GM20431 (cell line): ENCODE data around the gene FSTL4.
"Not testable (repeated sequence)": the region's sequence is repeated elsewhere in the genome, so short reads cannot be mapped to it uniquely, and the experiment has no call there.

Experiments used
- in situ Hi-C: fragments of 300-500 bp; cut with MseI, MboI; formaldehyde crosslinking; loops from one replicate; pipeline ENCODE4 v1.15.0; 2020; ENCODE audit warnings: low sequenced_read_pairs; ENCODE audit not compliant: unreplicated experiment

Gene FSTL4

DNA sequence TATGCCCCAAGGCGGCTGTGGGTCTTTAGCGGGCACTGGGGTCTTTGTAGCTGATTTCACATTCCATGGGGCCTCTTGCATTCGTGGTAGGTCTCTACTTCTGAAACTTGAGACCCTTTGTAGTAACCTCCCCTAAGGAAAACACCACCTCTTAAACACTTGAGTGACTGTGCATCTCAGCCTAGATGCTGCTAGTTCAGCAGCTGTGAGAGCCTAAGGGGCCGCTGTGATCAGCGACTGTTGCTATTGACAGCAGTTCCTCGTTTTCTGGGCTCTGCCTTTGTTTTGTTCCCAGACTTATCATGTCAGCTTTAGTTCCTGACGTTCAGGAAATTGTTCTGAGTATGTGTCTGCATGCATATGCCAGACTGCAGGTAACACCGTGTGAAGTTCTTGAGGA, 389.4 kb downstream of the FSTL4 start:
- in situ Hi-C loops = no loop called here

DNA sequence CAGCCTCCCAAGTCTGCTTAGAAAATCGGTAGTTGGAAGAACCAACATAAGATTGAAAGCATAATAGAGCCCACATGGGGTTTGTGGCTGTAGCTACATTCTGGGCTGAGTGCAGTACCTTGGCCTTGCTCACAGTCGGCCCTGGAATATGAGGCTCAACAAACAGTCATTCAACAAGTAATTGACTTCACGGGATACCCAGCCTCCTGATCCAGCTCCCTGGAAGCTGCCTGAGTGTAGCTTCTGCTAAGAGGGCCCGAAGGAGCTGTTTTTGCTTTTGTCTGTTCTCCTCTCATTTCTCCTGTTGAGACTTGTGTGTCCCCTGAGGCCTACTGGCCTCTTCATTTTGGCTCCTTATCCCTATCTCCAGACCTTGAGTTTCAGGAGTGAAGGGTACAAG, 389.8 kb downstream of the FSTL4 start:
- in situ Hi-C loops = no loop called here

DNA sequence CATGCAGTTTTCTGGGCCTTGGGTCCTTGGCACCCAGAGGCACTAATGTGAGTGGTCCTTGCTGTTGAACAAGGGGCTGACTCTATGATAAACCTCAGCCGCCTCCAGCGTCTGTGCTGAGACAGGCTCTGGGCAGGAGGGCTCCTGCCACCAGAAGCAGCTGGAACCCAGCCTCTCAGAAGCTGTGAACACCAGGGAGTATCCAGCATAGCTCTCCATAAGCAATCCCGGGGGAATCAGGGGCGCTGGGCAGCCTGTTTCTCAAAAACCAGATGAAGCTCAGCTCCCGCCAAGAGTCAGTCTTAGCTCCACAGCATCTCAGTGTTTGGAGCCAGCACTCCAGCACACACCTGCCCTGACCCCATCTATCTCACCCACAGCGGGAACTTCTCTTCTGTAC, 390.3 kb downstream of the FSTL4 start:
- in situ Hi-C loops = no loop called here

DNA sequence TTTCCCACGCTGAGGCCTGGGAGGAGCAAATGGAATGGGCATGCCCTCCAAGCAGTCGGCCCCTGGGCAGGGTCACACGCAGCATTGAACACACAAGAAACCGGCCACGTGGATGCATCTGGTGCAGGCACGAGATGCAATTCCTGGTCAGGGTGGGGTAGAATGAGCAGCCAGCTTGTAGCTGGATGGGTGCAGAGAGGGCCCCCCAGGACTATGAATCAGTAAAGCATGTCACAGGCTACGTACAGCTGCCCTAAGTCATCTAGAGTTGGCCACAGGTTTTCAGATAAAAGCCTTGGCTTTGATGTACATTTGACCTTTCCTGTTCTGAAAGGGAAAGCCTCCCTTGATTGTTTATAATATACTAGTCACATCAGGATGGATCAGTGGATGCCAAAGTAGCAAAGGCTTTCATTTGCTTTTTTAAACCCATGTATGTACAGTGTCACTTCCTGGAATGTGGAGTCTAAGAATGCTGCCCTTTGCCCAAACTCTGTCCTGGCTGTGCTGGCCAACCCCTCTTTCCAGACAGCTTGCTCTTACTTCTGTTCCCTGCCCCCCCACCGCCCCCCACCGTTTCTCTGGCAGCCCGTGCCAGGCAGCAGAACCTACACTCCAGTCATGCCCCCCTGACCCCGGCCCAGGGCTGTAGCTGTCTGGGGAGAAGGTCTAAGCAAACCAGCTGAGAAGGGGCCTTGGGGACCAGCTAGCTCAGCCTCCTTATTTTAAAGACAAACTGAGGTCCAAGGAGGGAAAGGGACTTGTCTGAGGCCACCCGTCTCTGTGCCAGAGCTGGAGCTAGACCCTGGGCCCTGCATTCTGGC, 391.3 kb downstream of the FSTL4 start:
- in situ Hi-C loops = no loop called here

DNA sequence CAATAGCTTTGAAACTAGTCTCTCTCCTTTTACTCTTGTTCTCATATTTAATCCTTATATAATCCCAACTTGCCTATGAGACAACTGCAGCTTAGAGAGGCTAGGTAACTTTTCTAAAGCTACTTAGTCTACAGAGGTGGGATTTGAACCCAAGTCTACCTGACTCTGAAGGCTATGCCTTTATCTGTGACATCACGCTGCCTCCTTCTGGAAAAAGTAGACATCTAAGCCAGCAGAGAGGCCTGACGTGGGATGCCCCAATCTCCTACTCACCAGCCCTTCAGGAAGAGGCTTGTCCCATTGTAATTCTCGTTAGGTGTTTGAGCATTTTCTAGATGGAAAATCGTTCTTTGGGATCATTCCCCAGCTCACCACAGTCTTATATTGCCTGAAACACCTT, 393.0 kb downstream of the FSTL4 start:
- in situ Hi-C loops = no loop called here

DNA sequence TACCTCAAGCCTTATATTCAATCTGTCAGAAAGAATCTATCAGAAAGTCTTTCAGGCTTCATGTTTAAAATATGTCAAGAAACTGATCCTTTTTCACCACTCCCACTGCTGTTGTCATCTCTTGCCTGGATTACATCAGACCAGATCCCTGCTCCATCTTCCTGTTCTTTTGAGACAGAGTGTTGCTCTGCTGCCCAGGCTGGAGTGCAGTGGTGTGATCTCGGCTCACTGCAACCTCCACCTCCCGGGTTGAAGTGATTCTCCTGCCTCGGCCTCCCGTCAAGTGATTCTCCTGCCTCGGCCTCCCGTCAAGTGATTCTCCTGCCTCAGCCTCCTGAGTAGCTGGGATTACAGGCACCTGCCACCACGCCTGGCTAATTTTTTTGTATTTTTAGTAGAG, 396.2 kb downstream of the FSTL4 start:
- in situ Hi-C loops = not testable (repeated sequence)

DNA sequence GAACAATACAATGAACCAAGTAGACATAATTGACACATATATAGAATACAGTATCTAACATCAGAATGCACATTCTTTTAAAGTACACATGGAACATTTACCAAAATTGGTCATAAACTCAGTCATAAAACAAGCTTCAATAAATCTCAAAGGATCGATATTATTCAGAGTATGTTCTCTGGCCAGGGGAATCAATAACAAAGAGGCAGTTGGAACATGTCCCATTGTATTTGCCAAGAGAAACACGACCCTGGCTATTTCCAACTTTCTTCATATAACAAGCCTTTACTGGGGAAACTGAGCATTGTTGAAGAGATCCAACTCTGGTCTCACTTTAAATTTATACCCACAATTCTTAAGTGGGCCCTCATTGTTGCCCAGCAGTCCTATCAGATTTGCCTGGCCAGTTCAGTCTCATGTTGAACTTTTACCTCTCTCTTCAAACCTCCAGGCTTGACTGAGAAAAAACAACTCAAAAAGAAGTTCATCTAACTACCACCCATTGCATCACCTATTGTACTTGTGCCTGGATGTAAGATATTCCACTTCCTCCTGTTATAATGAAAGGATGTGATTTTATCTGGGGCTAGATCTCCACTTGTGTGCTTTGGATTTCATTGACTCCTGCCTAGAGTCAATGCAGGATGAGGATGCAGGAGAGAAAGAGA, 398.1 kb downstream of the FSTL4 start:
- in situ Hi-C loops = no loop called here

DNA sequence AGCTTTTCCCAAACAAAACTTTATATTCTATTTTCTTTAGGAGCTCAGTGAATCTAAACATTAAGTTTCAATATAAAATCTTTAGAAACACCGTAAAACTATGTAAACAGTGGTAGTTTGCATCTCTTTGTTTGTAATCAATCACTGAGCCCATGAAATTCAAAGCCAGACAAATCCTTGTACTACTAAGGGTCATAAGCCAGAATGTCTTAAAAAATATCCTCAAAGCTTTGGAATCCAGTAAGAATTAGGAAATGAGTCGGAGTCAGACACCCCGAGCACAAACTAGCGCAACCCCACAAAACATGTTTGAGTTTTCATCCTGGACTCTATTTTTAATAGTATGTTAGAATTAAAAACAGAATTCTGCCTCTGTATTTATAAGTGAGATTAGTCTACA, 406.7 kb downstream of the FSTL4 start:
- in situ Hi-C loops = no loop called here

DNA sequence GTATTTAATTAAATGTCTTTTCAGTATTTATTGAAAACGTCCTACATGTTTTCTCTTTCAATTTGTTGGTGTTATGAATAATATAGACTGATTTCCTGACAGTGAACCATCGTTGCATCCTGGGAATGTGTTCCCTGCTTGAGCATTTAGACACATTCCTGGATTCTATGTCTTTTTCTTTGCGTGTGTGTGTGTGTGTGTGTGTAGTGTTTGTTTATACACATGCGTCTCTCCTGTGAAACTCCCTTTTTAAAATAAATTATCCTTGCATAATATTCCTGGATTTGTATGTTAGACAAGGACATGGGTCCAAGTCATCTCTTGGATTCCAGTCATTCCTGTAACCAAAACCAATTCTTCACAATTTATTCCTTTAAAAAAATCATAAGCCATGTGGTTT, 407.1 kb downstream of the FSTL4 start:
- in situ Hi-C loops = no loop called here

DNA sequence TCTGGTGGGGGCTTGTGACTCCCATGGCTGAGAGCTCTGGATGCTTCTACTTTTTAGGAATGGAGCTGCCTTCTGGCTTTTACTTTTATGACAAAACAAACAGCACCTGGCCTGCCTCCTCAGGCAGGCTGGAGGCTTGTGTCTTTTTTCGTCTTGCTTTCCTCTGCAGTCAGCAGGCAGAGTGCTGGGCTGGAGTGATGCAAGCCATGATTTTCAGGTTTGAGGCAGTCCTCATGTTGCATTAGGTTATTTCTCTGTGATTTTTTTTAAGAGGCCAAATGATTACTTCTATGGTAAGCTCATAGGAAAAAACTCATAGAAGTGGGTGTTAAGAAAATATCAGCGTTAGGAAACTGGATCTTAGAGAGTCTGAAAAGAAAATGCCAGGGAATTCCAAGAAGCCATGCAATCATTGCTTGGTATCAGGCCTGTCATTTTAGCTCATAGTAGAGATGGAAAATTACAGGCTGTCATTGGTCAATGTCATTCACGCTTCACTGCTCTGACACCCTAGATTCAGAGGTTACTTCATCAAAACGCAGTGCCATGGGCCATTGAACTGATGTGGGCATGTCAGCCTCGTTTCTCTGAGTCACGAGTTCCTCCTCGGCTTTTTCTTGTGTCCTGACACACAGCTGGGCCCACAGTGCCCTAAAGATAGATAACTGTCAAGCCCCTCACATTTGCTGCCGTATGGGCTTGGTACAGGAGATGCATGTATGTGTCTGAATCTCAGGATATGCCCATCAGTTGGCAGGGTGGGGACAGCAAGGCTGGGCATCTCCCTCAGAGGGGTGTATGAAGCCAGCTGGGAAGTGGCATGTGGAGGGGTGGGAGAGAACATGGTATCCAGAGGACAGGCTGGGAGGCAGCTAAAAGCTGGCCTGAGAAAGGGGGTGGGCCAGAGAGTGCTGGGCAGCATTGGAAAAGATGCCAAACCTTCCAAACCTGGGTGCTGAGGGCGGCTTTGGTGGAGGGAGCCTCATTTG, 408.7 kb downstream of the FSTL4 start:
- in situ Hi-C loops = no loop called here

DNA sequence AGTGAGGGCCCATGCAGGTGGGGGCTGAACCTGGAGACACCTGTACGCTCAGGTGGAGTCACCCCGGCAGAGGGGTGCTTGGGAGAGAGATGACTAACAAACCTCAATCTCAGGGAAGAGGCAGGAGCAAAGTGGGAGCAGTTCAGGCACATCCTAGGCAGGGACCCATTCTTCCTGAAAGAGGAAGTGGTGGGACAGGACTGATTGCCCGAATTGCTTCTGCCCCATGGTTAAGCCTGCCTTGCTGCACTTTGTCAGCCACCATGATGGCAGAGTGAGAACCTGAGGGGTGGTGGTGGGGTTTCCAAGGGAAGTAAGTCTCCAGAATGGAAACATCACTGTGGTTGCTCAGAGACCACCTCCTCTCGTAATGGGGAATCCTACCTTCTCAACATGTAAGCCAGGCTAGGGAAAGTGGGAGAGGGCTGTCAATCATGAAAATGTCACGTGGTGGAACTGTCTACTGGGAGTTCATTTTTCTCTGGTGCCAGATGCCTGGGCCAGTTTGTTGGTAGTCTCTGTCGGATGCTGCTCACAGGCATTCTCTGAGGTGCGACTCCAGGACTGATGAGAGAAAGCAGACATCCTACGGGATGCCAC, 410.2 kb downstream of the FSTL4 start:
- in situ Hi-C loops = no loop called here

DNA sequence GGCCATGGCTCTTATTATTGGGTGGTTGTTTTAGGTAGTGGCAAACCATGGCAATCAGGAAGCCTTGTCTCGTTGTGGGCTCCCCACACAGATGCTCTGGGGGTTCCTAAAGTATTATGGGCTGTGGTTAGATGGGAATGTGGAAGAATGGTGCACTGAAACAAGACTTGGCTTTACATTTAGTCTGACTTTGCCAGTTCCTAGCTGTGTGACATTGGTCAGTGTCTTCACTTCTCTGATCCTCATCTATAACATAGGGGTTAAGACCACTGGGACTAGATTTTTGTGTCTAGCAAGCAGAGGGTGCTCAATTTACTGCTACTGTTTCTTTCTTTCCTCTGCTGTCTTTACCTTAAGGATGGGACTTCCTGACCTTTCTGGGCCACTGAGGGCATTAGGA, 411.0 kb downstream of the FSTL4 start:
- in situ Hi-C loops = no loop called here

DNA sequence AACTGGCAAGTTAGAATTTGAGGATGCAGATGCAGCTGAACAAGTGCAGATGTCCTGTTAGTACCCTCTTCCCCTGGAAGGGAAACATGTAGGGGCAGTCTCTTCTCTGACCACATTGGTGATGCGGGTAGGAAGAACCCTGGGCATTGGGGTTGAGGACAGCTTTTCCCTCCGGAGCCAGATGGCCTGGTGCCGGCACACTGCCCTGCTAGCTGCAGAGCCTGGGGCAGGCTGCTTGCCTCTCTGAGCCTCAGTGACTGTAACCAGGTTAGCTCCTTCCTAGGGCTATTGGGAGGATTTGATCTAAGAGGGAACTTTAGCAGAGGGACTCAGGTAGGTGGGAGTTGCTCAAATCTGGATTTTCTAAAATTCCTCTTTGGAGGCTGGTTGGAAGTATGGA, 412.1 kb downstream of the FSTL4 start:
- in situ Hi-C loops = no loop called here

DNA sequence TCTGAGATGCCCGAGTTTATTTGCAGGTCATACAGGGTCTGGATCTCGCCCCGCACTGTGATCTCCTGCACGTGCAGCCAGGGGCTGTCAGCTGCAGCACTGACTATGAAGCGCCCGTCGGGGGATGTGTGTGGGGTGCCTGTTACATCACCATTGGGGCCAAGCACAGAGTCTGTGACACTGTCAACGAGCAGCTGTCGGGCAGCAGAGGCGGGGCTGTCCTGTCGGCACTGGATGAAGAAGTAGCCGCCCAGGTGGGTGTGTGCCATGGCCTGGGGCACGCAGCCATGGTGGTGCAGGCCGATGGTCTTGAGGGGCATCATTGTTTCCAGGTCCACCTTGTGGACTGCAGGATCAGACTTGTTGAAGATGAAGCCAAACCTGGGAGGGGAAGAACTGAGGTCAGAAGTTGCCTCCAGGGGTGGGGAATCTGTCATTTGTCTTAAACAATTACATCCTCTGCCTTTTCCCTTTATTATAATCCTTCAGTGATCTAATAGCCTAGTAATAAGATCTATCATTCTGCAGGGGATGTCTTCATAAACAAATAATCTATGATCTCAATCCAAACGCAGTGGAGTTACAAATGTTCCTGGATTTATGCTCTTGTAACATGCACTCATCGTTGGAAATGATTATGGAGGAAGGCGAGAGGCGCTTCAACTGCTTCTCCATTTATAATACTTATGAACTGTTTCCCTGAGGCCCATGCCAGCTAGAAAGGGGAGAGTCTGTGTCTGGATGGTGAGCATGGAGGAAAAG, 412.7 kb downstream of the FSTL4 start:
- in situ Hi-C loops = no loop called here

DNA sequence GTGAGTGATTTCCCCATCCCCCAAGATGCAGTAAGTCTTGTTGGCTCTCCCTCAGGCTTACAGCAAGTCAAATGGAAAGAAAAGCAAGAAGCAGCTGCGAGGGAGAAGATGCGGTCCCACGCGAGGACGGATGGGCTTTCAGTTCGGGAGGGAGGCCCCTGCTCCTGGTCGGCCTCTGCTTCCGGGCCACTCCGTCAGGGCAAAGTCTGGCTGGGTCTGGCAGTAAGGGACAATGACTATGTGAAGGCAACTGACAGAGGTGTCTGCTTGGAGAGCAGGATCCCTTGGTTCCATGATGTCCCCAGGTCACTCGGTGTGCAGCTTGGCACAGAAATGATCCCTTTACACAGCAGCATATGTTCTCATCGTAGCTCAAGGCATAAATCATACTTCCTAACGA, 413.8 kb downstream of the FSTL4 start:
- in situ Hi-C loops = no loop called here

DNA sequence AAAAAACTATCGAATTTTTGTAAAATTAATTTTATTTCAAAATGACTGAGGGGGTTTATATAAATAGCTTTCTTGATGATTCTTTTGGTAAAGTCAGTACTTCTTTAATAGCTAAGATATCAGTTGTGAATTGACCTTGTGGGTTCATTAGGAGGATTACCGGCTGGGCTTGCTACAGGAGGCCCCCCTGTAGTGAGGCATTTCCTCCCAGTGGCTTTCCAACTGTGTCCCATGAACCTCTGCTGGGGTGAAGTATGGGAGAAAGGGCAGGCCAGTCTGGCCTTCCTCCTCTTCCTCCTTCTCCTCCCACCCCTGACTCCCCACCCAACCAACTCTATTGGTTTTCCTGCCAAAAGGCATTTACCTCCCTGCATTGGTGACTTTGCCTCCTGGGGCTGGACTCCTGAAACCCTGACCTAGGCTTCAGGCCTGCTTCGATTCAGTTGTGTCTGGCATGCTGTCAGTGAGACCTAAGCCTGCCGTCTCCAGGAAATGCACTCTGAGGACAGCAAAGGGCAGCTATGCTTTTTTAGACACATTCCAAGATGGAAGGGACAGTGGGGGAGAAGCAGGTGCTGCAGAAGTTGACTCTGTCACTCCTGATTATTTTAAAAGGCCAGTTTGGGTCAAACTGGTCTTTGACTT, 415.8 kb downstream of the FSTL4 start:
- in situ Hi-C loops = no loop called here

DNA sequence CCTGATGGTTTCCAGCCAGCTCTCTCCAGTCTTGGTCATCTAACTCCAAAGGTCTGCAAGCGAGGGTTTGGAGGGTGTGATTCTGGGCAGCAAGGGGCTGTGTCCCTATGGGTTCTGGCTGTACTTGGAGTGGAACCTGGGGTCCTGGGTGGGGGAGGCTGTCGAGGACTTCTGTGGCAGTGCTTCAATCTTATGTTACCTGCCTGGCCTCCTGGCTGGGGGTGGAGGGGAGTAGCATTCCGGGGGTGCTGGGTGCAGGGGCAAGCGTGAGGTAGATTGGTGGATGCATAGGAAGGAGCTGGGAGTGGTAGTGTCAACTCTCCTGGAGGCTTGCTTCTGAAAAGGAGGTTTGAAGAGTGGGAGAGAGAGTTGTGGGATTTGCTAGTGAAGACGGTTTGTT, 417.1 kb downstream of the FSTL4 start:
- in situ Hi-C loops = no loop called here

DNA sequence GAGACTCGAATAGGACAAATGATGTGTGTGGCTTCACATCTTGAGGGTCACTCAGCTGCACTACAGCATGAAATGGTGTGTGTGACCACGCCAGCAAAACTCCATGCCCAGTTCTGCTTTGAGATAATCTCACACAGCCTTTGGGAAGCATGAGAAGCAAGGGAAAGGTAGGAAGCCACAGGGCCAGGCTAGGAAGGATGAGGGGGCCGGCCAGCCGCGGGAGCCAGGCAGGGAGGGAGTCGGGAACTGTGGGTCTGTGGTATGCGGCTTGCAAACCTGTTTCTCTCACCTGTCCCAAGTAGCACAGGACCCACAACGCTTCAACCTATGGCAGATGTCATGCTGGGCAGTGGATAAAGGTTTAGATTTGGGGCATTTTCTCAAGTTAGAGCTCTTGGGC, 418.5 kb downstream of the FSTL4 start:
- in situ Hi-C loops = no loop called here

DNA sequence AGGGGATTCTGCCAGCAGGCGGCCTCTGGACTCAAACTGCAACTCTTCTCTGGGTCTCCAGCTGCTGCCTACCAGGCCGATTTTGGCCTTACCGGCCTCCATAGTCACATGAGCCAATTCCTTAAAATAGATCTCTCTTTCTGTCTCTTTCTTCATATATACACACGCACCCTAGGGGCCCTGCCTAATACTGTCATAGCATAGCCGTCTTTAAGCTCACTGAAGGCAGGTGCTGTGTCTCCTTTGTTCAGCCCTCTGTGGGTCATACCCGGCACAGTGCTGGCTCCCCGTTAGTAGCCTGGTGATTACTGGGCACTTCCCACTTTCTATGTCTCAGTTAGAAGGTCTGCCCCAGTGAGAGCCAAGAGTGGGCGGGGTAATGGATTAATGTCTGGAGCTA, 419.6 kb downstream of the FSTL4 start:
- in situ Hi-C loops = no loop called here
